Fibroblast of the conjunctiva (primary cell): Measurements from ENCODE around the gene GNA12.
"Not testable (repeated sequence)": the region's sequence is repeated elsewhere in the genome, so short reads cannot be mapped to it uniquely, and the experiment has no call there.

Experiments used
- DNase-seq: peaks from one replicate; pipeline ENCODE4 v3.0.0-alpha.2; 2010; ENCODE audit warnings: low read depth

The GNA12 gene

DNA sequence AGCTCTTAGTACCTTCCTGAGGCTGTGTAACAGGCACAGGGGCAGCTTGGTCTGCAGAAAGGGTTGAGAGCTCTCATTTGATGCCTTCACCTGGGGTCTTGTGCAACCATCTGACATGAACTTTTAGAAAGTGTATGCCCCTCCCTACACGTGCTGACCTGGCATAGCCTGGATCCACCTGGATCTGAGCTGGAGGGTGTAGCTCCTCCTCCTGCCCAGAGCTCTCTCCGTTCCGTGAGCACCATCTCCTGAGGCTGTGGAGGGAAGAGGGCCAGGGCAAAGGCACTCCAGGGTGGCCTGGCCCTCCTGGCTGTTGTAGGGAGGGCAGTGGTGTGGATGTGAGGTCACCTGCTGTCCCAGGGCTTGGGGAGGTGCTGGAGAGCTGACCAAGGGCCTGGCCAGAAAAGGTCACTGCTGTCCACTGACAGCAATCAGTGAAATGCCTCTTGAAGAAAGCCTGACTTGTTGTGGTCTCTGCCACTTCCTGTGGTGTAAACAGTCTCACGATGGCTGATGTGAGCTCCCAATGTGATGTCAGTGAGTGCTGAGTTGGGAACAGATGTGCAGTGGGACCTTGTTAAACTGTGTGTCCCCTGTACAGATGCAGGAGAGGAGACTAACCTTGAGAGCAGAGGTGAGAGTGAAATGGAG, 133.1 kb downstream of the GNA12 start:
- DNase-seq = no peak

DNA sequence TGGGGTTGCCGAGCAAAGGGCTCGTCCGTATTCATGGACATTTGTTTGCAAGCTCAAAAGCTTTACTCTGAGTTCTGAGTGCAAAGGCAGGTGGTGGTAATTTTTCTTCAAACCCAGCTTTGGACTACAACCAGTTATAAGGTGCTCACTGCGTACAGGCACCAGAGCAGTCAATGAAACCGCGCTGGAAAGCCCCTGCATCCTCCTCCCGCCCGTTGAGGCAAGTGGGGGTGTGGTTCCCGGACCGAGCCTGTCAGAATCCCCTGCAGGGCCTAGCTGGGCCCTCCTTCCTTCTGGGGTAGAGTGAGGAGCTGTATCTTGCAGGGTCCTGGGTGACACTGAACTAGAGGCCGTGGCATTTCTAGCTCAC, 133.8 kb downstream of the GNA12 start:
- no peak for DNase-seq

DNA sequence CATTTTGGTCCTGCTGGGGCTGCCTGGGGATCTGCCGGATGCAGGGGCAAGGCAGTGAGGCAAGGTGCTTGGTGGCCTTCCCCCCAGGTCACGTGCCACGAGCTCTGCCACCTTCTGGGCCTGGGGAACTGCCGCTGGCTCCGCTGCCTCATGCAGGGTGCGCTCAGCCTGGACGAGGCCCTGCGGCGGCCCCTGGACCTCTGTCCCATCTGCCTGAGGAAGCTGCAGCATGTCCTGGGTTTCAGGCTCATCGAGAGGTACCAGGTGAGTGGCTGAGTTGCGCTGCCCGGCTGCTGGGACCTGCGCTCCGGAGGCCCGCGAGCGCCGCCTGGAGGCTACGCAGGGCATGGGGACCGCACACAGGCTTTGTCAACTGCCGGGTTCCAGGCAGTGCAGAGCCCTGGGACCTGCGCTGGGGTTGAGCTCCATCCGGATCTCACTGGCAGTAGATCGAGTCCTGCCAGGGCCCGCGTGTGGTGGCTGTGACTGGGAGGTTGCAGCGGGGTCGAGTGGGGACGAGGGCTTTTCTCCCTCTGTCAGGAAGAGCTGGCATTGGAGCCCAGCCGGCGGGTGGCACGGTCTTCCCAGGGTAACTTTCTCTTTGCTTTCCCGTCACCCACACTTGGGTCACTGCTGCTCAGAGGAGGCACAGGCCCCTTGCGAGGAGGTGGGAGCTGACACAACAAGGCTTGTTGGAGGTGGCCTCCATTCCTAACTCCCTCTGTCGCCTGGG, 134.4 kb downstream of the GNA12 start:
- DNase-seq = no peak

DNA sequence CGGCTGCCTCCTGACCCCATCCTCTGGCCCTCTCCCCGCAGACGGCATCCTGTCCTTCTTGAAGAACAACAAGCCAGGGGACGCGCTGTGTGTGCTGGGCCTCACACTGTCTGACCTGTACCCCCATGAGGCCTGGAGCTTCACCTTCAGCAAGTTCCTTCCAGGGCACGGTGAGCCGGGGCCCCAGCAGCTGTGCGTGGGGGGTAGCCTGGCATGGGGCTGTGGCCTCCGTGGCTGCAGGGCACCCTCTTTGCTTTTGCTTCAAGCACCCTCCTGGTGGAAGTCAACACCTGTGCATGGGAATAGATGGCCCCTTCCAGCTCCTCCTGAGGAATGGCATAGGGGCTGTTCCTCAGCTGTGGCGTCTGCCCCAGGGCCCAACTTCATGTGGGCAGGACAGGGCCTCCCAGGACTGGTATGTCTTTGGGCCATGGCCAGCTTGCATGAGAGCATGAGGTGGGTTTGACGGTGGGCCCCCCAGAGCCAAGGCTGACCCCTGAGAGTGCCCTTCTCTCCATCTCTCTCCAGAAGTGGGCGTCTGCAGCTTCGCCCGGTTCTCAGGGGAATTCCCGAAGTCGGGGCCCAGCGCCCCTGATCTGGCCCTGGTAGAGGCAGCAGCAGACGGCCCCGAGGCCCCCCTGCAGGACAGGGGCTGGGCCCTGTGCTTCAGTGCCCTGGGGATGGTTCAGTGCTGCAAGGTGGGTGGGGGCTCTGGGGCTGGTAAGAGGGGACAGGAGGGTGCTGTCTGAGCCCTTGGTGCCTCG, 135.4 kb downstream of the GNA12 start:
- DNase-seq = no peak

DNA sequence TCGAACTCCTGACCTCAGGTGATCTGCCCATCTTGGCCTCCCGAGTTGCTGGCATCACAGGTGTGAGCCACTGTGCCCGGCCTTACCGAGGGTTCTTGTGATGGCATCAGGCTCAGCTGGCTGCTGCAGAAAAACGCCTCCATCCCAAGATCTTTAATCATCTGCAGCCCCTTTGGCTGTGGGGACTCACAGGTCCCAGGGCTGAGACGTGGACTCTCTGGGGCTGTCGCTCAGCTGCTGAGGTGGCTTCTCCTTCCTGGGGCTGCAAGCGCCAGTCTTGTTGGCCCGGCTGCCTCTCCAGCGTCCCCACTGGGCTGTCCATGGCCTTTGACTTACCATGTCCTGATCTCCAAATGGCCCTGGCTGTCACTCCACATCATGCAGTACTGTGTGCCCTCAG, 136.1 kb downstream of the GNA12 start:
- DNase-seq = no peak

DNA sequence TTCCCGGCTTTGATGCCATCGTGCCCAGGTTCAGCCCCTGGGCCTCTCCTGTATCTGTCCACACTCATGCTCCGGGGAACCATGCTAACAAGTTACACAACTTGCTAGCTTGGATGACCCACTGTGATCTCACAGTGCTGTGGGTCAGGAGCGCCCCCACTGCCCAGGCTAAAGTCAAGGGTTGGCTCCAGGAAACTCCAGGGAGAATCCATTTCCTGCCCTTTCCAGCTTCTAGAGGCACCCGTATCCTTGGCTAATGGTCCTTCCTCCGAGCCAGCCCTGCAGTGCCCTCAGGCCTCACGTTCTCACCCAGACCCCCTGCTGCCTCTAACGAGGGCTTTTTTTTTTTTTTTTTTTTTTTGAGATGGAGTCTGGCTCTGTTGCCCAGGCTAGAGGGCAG, 136.6 kb downstream of the GNA12 start:
- DNase-seq = no peak

DNA sequence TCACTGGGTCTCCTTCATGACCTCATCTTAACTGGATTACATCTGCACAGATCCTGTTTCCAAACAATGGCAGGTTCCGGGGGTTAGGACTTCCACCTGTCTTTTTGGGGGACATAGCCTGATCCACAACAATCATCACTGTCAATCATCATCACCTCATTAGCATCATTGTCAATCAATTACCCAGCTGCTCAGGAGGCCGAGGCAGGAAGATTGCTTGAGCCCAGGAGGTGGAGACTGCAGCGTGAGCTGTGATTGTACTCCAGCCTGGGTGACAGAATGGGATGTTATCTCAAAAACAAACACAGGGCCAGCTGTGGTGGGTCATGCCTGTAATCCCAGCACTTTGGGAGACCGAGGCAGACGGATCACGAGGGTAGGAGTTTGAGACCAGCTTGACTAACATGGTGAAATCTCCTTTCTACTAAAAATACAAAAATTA, 137.4 kb downstream of the GNA12 start:
- no peak for DNase-seq

DNA sequence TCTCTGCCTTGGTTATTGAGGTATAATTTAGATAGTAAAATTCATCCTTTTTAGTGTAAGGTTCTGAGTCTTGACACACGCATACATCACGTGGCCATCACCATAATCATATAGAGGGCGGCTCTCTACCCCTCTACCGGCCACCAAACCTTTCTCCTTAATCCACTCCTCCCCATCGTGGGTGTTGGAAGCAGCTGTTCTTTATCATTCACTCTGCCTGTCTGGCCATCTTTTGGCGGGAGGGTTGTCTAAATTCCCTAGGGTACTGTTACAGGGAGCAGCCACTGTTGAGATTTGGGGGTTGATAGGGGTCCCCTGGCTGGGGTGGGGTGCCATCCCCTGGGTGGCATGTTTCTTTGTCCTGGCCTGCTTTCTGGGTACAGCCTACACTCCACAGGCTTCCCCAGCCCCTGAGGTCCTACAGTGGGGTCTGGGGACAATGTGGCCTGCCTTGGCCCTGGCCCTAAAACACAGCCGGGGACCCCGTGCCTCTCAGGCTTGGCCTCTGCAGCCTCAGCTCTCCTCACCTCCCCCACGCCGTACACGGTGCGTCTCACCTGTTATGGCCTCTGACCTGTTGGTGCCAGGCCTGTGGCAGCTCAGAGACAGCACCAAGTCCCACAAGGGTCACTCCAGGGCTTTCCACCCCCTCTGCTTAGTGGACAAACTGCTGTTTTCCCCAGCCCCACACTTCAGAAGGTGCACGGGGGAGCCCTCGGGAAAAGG, 138.6 kb downstream of the GNA12 start:
- no peak for DNase-seq

DNA sequence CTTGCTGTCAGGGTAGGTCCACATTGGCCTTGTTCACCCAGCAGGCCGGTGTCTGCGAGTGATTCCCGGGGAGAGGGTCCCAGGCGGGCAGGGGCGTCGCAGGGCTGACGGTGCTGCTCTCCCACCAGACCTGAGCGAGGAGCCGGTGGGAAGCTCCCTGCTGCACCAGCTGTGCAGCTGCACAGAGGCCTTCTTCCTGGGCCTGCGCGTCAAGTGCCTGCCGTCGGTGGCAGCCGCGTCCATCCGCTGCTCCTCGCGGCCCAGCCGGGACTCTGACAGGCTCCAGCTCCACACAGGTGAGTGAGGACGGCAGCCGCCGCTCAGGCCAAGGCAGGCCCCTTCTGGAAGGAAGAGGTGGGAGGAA, 141.5 kb downstream of the GNA12 start:
- DNase-seq = no peak

DNA sequence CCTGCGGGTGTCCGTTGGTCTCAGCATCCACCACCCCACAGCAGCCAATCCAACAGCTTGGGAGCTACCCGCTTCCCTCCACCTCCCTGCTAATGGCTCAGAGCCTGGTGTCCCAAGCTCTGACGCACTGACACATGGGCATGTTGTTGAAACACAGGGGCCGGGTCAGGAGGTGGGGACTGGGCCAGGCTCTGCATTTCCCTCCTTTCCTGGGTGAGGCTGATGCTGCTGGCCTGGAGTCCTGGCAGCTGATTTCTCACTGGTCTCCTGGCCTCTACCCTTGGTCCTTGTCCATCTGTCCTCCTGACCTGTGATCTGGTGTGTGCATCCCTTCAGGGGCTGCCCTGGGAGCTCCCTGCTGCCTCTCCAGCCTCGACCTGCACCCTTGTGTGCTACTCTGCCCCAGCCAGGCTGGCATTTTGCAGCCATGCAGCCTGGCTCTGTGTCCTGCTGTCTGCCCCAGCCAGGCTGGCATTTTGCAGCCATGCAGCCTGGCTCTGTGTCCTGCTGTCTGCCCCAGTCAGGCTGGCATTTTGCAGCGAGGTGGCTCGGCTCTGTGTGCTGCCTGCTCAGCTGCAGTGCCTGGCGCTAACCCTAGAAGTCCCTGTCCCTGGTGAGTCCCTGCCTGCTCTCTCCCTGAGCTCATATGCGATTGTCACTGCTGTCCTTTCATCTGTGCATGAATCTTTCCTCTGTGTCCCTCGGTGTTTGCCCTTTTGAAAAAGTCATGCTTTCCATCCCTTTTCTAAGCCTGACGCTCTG, 142.1 kb downstream of the GNA12 start:
- DNase-seq = no peak

DNA sequence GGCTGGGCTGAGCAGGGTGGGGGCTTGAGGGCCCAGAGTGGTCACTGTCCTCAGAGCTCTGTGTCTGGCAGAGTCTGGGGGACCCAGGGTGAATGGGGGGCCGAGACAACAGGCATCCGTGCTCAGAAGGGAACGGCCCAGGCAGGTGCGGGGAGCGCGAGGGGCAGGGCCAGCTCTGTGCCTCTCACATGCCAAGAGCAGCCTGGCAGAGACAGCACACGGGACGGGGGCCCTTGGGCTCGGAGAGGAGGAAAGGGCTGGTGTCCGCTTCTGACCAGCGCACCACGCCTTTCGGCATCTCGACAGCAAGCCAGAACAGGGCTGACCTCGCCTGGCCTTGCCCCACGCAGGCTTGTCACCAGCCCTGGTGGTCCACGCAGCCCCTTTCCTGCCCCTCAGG, 142.7 kb downstream of the GNA12 start:
- no peak for DNase-seq

DNA sequence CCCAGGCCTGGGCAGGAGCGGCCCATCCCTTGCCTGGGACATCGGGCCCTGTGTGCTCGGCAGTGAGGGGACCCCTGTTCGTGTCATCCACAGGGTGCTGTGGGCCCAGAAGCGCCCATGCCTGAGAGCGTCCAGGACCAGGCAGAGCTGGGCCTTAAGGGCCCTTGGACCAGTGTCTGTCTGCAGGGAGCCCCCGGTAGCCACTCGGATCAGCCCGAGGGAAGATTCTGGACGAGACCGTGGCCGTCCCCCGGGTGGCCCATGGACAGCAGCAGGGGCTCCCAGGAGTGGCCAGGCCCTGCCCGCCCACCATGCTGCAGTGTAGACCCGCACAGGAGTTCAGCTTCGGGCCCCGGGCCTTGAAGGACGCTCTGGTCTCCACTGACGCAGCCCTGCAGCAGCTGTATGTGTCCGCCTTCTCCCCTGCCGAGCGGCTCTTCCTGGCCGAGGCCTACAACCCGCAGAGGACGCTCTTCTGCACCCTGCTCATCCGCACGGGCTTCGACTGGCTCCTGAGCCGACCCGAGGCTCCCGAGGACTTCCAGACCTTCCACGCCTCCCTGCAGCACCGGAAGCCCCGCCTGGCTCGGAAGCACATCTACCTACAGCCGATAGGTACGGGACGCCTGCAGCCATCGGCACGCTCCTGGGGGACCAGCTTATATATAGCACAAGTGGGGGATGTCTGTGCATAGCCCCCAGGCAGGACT, 143.8 kb downstream of the GNA12 start:
- no peak for DNase-seq

DNA sequence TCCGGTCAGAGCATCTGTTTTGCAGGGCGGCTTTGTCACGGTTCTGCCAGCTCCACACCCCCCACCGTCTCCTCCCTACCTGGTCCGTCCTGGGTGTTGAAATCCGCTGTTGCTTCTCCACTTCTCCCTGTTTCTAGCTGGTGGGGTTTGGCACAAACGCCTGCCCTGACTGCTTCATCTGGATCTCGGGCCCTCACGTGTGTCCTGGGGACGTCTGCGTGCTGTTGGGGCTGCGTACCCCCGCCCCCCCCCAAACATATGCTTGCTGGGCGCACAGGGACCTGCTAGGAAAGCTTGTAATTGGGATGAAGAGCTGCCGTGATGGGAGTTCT, 144.9 kb downstream of the GNA12 start:
- no peak for DNase-seq

DNA sequence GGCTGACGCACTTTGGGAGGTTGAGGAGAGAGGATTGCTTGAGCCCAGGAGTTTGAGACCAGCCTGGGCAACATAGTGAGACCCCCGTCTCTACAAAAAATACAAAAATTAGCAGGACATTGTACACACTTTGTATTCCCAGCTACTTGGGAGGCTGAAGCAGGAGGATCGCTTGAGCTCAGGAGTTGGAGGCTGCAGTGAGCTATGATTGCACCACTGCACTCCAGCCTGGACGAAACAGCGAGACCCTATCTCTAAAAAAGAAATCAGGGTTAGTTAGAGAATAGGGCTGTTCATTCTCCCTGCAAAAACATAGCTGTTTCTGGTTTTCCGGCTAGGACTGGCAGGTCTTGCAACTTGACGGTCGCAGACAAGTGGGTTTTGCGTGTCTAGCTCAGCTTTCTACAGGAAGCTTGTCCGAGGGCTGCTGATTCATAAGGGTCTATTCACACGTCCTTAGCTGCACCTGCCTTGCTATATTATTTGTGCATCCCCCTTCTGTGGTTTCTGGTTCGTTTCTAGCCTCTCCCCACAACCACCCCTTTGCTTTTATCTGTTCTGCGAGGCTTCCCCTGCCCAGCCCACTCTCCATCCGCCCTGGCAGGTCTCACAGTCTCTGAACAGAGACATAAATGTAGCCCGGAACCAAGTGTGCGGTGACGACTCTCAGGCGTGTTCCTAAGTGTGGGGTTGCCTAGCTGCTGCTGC, 145.4 kb downstream of the GNA12 start:
- DNase-seq = no peak

DNA sequence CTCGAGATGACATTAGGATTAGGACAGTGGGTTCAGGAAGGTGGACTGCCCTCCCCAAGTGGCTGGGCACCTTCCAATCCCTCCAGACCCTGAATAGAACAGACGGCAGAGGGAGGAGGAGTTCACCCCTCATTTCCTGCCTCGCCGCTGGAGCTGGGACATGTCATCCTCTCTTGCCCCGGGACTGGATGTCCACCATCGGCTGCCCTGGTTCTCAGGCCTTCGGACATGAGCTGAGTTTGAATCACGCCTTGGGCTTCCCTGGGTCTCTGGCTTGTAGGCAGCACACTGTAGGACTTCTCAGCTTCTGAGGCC, 150.0 kb downstream of the GNA12 start:
- DNase-seq = not testable (repeated sequence)

DNA sequence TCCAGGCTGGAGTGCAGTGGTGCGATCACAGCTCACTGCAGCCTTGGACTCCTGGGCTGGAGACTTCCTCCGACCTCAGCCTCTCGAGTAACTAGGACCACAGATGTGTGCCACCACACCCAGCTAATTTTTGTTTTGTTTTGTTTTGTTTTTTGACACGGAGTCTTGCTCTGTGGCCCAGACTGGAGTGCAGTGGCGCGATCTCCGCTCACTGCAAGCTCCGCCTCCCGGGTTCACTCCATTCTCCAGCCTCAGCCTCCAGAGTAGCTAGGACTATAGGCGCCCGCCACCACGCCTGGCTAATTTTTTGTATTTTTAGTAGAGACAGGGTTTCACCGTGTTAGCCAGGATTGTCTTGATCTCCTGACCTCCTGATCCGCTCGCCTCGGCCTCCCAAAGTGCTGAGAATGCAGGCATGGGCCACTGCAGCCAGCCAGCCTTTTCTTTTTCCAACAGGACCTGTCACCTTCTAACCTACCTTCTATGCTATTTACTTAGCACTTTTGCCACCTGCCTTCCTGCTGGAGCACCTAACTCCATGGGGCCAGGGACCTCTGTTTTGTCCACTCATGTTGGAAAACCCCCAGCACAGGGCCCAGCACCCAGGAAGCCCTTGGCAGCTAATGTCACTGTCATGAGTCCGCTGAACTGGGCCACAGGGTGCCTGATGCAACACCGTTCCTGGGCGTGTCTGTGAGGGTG, 150.5 kb downstream of the GNA12 start:
- not testable (repeated sequence) for DNase-seq

DNA sequence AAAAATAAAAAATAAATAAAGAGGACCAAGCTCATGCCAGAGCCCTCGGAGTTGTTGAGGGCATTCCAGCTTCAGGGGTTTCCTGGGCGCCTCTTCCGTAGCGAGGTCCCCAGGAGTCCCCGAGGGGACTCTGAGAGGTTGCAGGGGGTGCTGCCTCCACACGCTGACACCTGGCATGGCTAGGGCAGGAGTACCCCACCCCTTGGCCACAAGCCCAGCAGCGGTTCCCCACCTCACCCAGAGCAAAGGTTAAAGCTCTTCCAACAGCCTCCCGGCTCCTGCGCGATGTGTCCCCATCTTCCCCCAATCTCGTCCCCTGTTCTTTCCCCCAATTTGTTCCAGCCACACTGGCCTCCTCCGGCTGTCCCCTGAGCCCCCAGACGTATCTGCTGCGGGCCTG, 151.6 kb downstream of the GNA12 start:
- no peak for DNase-seq

DNA sequence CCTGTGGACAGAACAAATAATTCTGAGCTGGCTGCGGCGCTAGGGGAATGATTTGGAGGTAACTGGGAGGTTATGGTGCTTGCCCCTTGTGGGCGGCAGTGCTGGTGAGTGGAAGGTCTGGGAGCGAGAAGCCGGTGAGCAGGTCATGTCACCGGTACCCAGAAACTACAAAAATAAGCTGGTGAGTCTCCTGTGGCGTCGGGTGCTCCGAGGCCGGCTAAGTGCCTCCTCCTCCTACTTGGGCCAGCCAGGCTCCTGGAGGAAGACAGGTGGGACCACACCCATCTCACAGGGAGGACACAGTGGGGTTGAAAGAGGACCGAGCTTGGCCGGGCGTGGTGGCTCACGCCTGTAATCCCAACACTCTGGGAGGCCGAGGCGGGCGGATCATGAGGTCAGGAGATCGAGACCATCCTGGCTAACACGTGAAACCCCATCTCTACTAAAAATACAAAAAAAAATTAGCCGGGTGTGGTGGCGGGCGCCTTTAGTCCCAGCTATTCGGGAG, 152.1 kb downstream of the GNA12 start:
- not testable (repeated sequence) for DNase-seq

DNA sequence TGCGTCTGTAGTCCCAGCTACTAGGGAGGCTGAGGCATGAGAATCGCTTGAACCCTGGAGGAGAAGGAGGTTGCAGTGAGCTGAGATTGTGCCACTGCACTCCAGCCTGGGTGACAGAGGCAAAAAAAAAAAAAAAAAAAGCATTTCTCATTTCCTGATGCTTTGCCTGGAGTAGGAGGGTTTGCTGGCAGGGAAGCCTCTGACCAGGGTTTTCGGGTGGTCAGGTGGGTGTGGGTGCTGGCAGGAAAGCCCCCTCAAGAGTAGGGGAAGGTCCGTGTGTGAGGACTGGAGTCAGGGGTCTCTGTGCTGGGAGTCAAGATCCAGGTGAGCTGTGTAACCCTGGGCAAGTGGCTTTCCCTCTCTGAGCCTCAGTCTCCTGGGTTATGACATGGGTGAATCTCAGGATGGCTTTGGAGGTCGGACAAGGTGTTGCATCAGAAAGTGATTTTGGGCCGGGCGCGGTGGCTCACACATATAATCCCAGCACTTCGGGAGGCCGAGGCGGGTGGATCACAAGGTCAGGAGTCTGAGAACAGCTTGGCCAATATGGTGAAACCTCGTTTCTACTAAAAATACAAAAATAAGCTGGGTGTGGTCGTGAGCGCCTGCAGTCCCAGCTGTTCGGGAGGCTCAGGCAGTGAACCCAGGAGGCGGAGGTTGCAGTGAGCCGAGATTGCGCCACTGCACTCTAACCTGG, 152.9 kb downstream of the GNA12 start:
- no peak for DNase-seq
